H1 (cell line): Measurements from ENCODE around the gene PHF13. TPM values are rescaled to one million over a fixed set of nuclear protein-coding genes. Genes with fewer than 3 reads are reported as not detected.

Experiments
- CTCF ChIA-PET: fragments of 300-600 bp; sonication (Branson Sonifier 250); formaldehyde crosslinking; loops from one replicate; lab custom pipeline; 2021; ENCODE audit not compliant: partially characterized antibody; lab: Charles Lee
- POLR2A ChIA-PET: fragments of 300-600 bp; sonication (Branson Sonifier 250); formaldehyde crosslinking; loops from one replicate; lab custom pipeline; 2021; ENCODE audit warnings: inconsistent platforms; ENCODE audit not compliant: partially characterized antibody; lab: Charles Lee
- DNase-seq, 2 experiments: peaks; one replicate each; pipeline versions ENCODE4 v3.0.0 to v3.0.0-alpha.2; 2010 to 2022; ENCODE audit warnings: low spot score in 2 of 2, low read depth in 1 of 2, mixed read lengths in 1 of 2
- FAIRE-seq: peaks from 2 replicates; lab custom pipeline; 2011; peaks lifted over from hg19 to GRCh38; lab: Jason Lieb, UNC
- H2AFZ ChIP-seq: 2 replicates; pipeline ENCODE4 v1.8.1; 2012; ENCODE audit warnings: low read length, inconsistent platforms
- H2AK5ac ChIP-seq: 2 replicates; pipeline ENCODE4 v1.6.1; 2013; ENCODE audit warnings: low read depth, low read length
- H2BK120ac ChIP-seq: replicated peaks from 2 replicates; pipeline ENCODE3; 2013; ENCODE audit warnings: low read depth, low read length, inconsistent platforms
- H2BK12ac ChIP-seq: 2 replicates; pipeline ENCODE4 v1.6.1; 2013; ENCODE audit warnings: low read depth, low read length
- H2BK15ac ChIP-seq: 2 replicates; pipeline ENCODE4 v1.6.1; 2013; ENCODE audit warnings: low read length
- H2BK20ac ChIP-seq: 2 replicates; pipeline ENCODE4 v1.6.1; 2013; ENCODE audit warnings: low read length
- H2BK5ac ChIP-seq: 2 replicates; pipeline ENCODE4 v1.6.1; 2013; ENCODE audit warnings: low read depth, low read length
- H3K14ac ChIP-seq: 2 replicates; pipeline ENCODE4 v1.6.1; 2013; ENCODE audit warnings: inconsistent platforms; ENCODE audit not compliant: insufficient read length
- H3K18ac ChIP-seq: 2 replicates; pipeline ENCODE4 v1.6.1; 2013; ENCODE audit warnings: low read length; ENCODE audit errors: extremely low read depth
- H3K23ac ChIP-seq: 2 replicates; pipeline ENCODE4 v1.6.1; 2013; ENCODE audit warnings: inconsistent platforms; ENCODE audit not compliant: insufficient read length
- H3K23me2 ChIP-seq: 2 replicates; pipeline ENCODE4 v1.6.1; 2013; ENCODE audit warnings: low read depth, low read length
- H3K27ac ChIP-seq: 2 replicates; pipeline ENCODE4 v1.6.1; 2011; ENCODE audit warnings: low read depth, low read length, inconsistent platforms
- H3K27me3 ChIP-seq, 4 experiments: replicated peaks in 1 of 4; 1 replicate in 1 of 4; 2 replicates in 3 of 4; pipeline versions ENCODE4 v1.6.1 to v1.8.1; 2011 to 2013; ENCODE audit warnings: low read length in 3 of 4, mild to moderate bottlenecking in 3 of 4, inconsistent platforms in 2 of 4, mixed read lengths in 2 of 4, moderate library complexity in 1 of 4; ENCODE audit not compliant: control insufficient read depth in 3 of 4, insufficient read depth in 3 of 4; ENCODE audit errors: extremely low read depth in 1 of 4
- H3K36me3 ChIP-seq, 4 experiments: 2 replicates each; pipeline versions ENCODE4 v1.6.1 to v1.8.1; 2011 to 2013; ENCODE audit warnings: mild to moderate bottlenecking in 4 of 4, low read length in 3 of 4, moderate library complexity in 2 of 4, control low read depth in 1 of 4, inconsistent platforms in 1 of 4; ENCODE audit not compliant: insufficient read depth in 4 of 4, control insufficient read depth in 2 of 4
- H3K4ac ChIP-seq: replicated peaks from 2 replicates; pipeline ENCODE3; 2013; ENCODE audit warnings: low read length, low read depth, mixed read lengths, inconsistent platforms; ENCODE audit not compliant: insufficient read length
- H3K4me1 ChIP-seq, 4 experiments: replicated peaks in 1 of 4; 1 replicate in 1 of 4; 2 replicates in 3 of 4; pipeline versions ENCODE4 v1.6.1 to v1.8.1; 2011 to 2013; ENCODE audit warnings: low read length in 3 of 4, inconsistent platforms in 2 of 4, mixed read lengths in 1 of 4; ENCODE audit not compliant: insufficient read depth in 4 of 4, control insufficient read depth in 3 of 4
- H3K4me2 ChIP-seq, 2 experiments: 2 replicates each; pipeline versions ENCODE4 v1.6.1 to v1.8.1; 2011 to 2013; ENCODE audit warnings: low read depth in 2 of 2, low read length in 2 of 2, control low read depth in 1 of 2, inconsistent platforms in 1 of 2, mild to moderate bottlenecking in 1 of 2; ENCODE audit not compliant: insufficient read depth in 1 of 2
- H3K4me3 ChIP-seq, 4 experiments: fragments of 200-600, 300-600 bp in 1 of 4; sonication (generic), shearing (Covaris generic), sonication (Bioruptor Twin) in 1 of 4; 2 replicates each; pipeline versions ENCODE4 v1.5.1 to v1.8.1; 2011 to 2016; ENCODE audit warnings: low read length in 4 of 4, low read depth in 3 of 4, control low read depth in 2 of 4, inconsistent platforms in 2 of 4, mild to moderate bottlenecking in 2 of 4, mixed read lengths in 1 of 4, moderate library complexity in 1 of 4; ENCODE audit not compliant: insufficient read depth in 2 of 4; ENCODE audit errors: extremely low read depth in 1 of 4
- H3K56ac ChIP-seq: replicated peaks from 2 replicates; pipeline ENCODE3; 2013; ENCODE audit warnings: low read depth, mild to moderate bottlenecking, mixed read lengths, low read length, inconsistent platforms; ENCODE audit not compliant: insufficient read length
- H3K79me1 ChIP-seq: 2 replicates; pipeline ENCODE4 v1.6.1; 2013; ENCODE audit warnings: low read depth, low read length, control low read depth
- H3K79me2 ChIP-seq, 2 experiments: 2 replicates each; pipeline versions ENCODE4 v1.6.1 to v1.8.1; 2012 to 2013; ENCODE audit warnings: low read length in 2 of 2, mild to moderate bottlenecking in 2 of 2, inconsistent platforms in 1 of 2; ENCODE audit not compliant: insufficient read depth in 2 of 2, control insufficient read depth in 1 of 2
- H3K9ac ChIP-seq, 4 experiments: replicated peaks in 1 of 4; 1 replicate in 1 of 4; 2 replicates in 3 of 4; pipeline versions ENCODE4 v1.6.1 to v1.8.1; 2011 to 2013; ENCODE audit warnings: low read depth in 3 of 4, low read length in 3 of 4, control low read depth in 2 of 4, mild to moderate bottlenecking in 2 of 4, moderate library complexity in 2 of 4, inconsistent platforms in 1 of 4; ENCODE audit errors: extremely low read depth in 1 of 4
- H3K9me3 ChIP-seq, 2 experiments: 2 replicates each; pipeline versions ENCODE4 v1.6.1 to v1.8.1; 2012 to 2013; ENCODE audit warnings: mild to moderate bottlenecking in 2 of 2, moderate library complexity in 2 of 2, control low read depth in 1 of 2, inconsistent platforms in 1 of 2, low read depth in 1 of 2, low read length in 1 of 2, mixed read lengths in 1 of 2; ENCODE audit not compliant: insufficient read depth in 2 of 2
- H4K20me1 ChIP-seq, 2 experiments: replicated peaks in 1 of 2; 2 replicates each; pipeline versions ENCODE3 to v1.8.1; 2011 to 2013; ENCODE audit warnings: inconsistent platforms in 2 of 2, low read length in 2 of 2, mild to moderate bottlenecking in 1 of 2; ENCODE audit not compliant: insufficient read depth in 2 of 2, control insufficient read depth in 1 of 2
- H4K5ac ChIP-seq: 2 replicates; pipeline ENCODE4 v1.6.1; 2013; ENCODE audit warnings: low read length, low read depth, mixed read lengths, inconsistent platforms; ENCODE audit not compliant: insufficient read length
- H4K8ac ChIP-seq: 2 replicates; pipeline ENCODE4 v1.8.0; 2013; ENCODE audit warnings: mild to moderate bottlenecking, moderate library complexity, low read length, inconsistent platforms; ENCODE audit not compliant: insufficient read depth; ENCODE audit errors: extremely low read depth
- H4K91ac ChIP-seq: replicated peaks from 2 replicates; pipeline ENCODE3; 2013; ENCODE audit warnings: low read length, mixed read lengths, inconsistent platforms; ENCODE audit not compliant: insufficient read length
- CEBPB ChIP-seq: IDR thresholded peaks from 2 replicates; pipeline ENCODE4 v1.6.1; 2012; ENCODE audit warnings: low read depth, low read length
- HDAC2 ChIP-seq, 2 experiments: fragments of 300-600 bp in 1 of 2; sonication (generic) in 1 of 2; IDR thresholded peaks; 2 replicates each; pipeline ENCODE4 v1.6.1; 2011 to 2012; ENCODE audit warnings: low read depth in 2 of 2, low read length in 2 of 2, mild to moderate bottlenecking in 2 of 2, moderate library complexity in 2 of 2, borderline replicate concordance in 1 of 2, inconsistent platforms in 1 of 2
- KDM1A ChIP-seq: fragments of 200-600, 300-600 bp; sonication (generic); IDR thresholded peaks from 2 replicates; pipeline ENCODE4 v1.7.1; 2016; ENCODE audit warnings: mild to moderate bottlenecking, low read length, borderline replicate concordance
- KDM5A ChIP-seq: fragments of 200-600 bp; IDR thresholded peaks from 2 replicates; pipeline ENCODE4 v1.7.1; 2012; ENCODE audit warnings: mild to moderate bottlenecking, low read length, inconsistent platforms, mixed read lengths
- POLR2A ChIP-seq, 2 experiments: IDR thresholded peaks; 1 replicate in 1 of 2; 2 replicates in 1 of 2; pipeline ENCODE4 v1.6.1; 2011; ENCODE audit warnings: low read depth in 2 of 2, low read length in 2 of 2, mild to moderate bottlenecking in 2 of 2; ENCODE audit errors: control extremely low read depth in 1 of 2
- RAD21 ChIP-seq, 2 experiments: IDR thresholded peaks in 1 of 2; conservative IDR thresholded peaks in 1 of 2; 2 replicates each; pipeline ENCODE4 v1.6.1; 2011; ENCODE audit warnings: low read depth in 2 of 2, low read length in 2 of 2, improper control_type of control experiment in 1 of 2, inconsistent platforms in 1 of 2, mild to moderate bottlenecking in 1 of 2, moderate library complexity in 1 of 2
- WGBS, 2 experiments: shearing (Covaris generic) in 1 of 2; methylation state at CpG; one replicate each; pipeline versions ENCODE4 v1.1.6 to v1.1.7; 2013 to 2015; ENCODE audit warnings: low lambda C conversion rate in 2 of 2, mixed read lengths in 2 of 2, inconsistent platforms in 1 of 2, low coverage in 1 of 2, missing lambda C conversion rate in 1 of 2; ENCODE audit not compliant: insufficient replicate concordance in 2 of 2, insufficient coverage in 1 of 2, insufficient read length in 1 of 2; ENCODE audit errors: extremely low coverage in 1 of 2, missing lambda C conversion rate in 1 of 2; 5-methylcytosine and 5-hydroxymethylcytosine counted together
- polyA plus RNA-seq, 7 experiments: library from polyadenylated mRNA; depleted of rRNA in 3 of 7; stranded (reverse) in 5 of 7; unstranded in 2 of 7; fragments of >200 nt in 5 of 7; fragments of 200-250 nt in 2 of 7; gene quantifications; 1 replicate in 5 of 7; 2 replicates in 1 of 7; 4 replicates in 1 of 7; pipeline versions ENCODE4 v1.2.1 to v1.2.3, GENCODE V29; 2011 to 2013; ENCODE audit warnings: missing spikeins in 2 of 7, mixed read lengths in 2 of 7
- total RNA-seq: library from RNA; stranded (reverse); fragmentation: NEBNext Ultra II Directional; extraction: Animal tissue kit (Norgen Biotek cat#: 25700); gene quantifications from 2 replicates; pipeline ENCODE4 v1.2.1, GENCODE V29; 2021
- TF ChIP-seq, protein P1 (sequence below): IDR thresholded peaks from 2 replicates; pipeline ENCODE4 v1.6.1; 2012; ENCODE audit warnings: low read length, inconsistent platforms

Gene PHF13
- total and polyA plus RNA-seq, 2 of the 8 experiments (the other 6 are each of a cell fraction or from before 2014, with no cell fraction given) = 11.7 to 39.6 TPM

DNA sequence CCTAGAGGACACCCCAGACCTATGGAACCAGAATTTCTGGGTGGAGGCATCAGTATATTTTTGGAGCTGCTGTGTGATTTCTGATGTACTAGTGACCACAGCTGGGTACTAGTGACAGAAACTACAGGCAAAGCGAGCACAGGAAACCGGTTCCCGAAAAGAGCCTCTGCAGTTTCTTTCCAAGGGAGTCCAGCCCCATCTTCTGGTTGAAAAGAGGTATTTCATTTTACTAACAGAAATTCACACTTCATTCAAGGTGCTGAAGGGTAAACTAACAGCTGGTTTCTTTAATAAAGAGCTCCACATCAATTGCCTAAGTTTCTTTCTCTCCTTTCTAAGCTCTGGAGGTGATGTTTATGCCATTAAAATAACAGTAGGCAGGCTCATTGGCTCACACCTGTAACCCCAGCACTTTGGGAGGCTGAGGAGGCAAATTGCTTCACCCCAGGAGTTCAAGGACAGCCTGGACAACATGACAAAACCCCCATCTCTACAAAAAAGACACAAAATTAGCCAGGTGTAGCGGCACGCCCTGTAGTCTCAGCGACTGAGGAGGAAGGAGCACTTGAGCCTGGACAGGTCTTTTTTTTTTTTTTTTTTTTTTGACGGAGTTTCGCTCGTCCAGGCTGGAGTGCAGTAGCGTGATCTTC lies 33.1 kb downstream of the PHF13 start:
- H4K91ac ChIP-seq = no peak overlapping the region
- peaks cover 10 to 40% (median 34%) of the 10 kb centered on the region in 4 experiments for H3K36me3 ChIP-seq
- ChIA-PET CTCF (interaction anchor here (0.6 to 5.4 kb wide), 24 partner anchors 8 to 499 kb away, joined by 3 to 48 read pairs (median 5); partner anchors contain the start of genes DNAJC11, KLHL21, NOL9 and TAS1R1), POLR2A (interaction anchor here (1.1 to 2.8 kb wide), 3 partner anchors 14 to 43 kb away, joined by 3 to 11 read pairs (median 11); partner anchors contain the start of gene KLHL21)
- no peak overlapping the region for H3K18ac ChIP-seq
- H2BK12ac ChIP-seq = no peak overlapping the region
- no peak overlapping the region for H3K4me3 ChIP-seq
- no peaks in the 10 kb centered on the region; a peak in 2 of 7 replicates for H3K4me1 ChIP-seq
- no peak overlapping the region for H3K14ac ChIP-seq
- no peak overlapping the region for H4K8ac ChIP-seq
- no peak overlapping the region for H3K56ac ChIP-seq
- WGBS, 2 experiments = 61% methylated on average over 4 of the region's 10 CpGs; no CpG with 5 or more reads in 1 of the 2 experiments
- no peak overlapping the region for H2BK120ac ChIP-seq
- H2BK5ac ChIP-seq = no peak overlapping the region
- H3K79me2 ChIP-seq = no peaks in the 10 kb centered on the region
- no peaks in the 10 kb centered on the region for H3K23me2 ChIP-seq
- no peak overlapping the region for H2BK20ac ChIP-seq
- no peak overlapping the region for H4K5ac ChIP-seq
- H4K20me1 ChIP-seq = peaks cover 6 to 12% of the 10 kb centered on the region in 2 experiments
- H2BK15ac ChIP-seq = no peak overlapping the region
- no peak overlapping the region for H3K4ac ChIP-seq
- FAIRE-seq (peak; percentile 52), DNase-seq (no peak)
- H3K27ac ChIP-seq = no peak overlapping the region
- no peaks in the 10 kb centered on the region for H3K27me3 ChIP-seq
- no peaks in the 10 kb centered on the region for H3K79me1 ChIP-seq
- no peaks in the 10 kb centered on the region for H3K9me3 ChIP-seq
- H2AK5ac ChIP-seq = no peak overlapping the region
- no peak overlapping the region for H2AFZ ChIP-seq
- H3K4me2 ChIP-seq = no peak overlapping the region
- no peak overlapping the region for H3K9ac ChIP-seq
- H3K23ac ChIP-seq = no peak overlapping the region
- TF ChIP-seq POLR2A (IDR thresholded peaks at IDR 0.05; ENCODE audit: control extremely low read depth in 1 of 2, low read depth in 2 of 2, low read length in 2 of 2) = no peak
- TF ChIP-seq KDM5A = no peak
- TF ChIP-seq CEBPB = 0 out of 2 replicates have a peak, but pooled peaks have one; percentile 7
- TF ChIP-seq KDM1A = no peak
- peak; percentile 75 to 79 for TF ChIP-seq RAD21 (IDR thresholded peaks at IDR 0.05 in 1 of 2, conservative IDR thresholded peaks at IDR 0.05 in 1 of 2; ENCODE audit: low read depth in 2 of 2, low read length in 2 of 2)
- TF ChIP-seq, protein P1, sequence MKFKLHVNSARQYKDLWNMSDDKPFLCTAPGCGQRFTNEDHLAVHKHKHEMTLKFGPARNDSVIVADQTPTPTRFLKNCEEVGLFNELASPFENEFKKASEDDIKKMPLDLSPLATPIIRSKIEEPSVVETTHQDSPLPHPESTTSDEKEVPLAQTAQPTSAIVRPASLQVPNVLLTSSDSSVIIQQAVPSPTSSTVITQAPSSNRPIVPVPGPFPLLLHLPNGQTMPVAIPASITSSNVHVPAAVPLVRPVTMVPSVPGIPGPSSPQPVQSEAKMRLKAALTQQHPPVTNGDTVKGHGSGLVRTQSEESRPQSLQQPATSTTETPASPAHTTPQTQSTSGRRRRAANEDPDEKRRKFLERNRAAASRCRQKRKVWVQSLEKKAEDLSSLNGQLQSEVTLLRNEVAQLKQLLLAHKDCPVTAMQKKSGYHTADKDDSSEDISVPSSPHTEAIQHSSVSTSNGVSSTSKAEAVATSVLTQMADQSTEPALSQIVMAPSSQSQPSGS = 0 out of 2 replicates have a peak, but pooled peaks have one; percentile 35
- no peak for TF ChIP-seq HDAC2 (IDR thresholded peaks at IDR 0.05; ENCODE audit: borderline replicate concordance in 1 of 2, low read depth in 2 of 2, low read length in 2 of 2)
